SW 1271 (cell line): Measurements from ENCODE around the gene WWOX.

Source experiments
- DNase-seq, 2 experiments: peaks; one replicate each; lab custom pipeline; 2025; lab: John Stamatoyannopoulos, UW

Gene WWOX

GRCh38 chr16:78742501-78743283 lies 643.2 kb downstream of the WWOX start:
- DNase-seq, result no peak

- DNase-seq, result no peak
Measured at GRCh38 chr16:78743556-78743955, 644.1 kb downstream of the WWOX start.

- DNase-seq, result no peak
Measured at GRCh38 chr16:78744099-78744498, 644.6 kb downstream of the WWOX start.

GRCh38 chr16:78744796-78745107 lies 645.3 kb downstream of the WWOX start:
- no peak for DNase-seq

- DNase-seq, result no peak
Measured at GRCh38 chr16:78745108-78746019, 645.9 kb downstream of the WWOX start.

GRCh38 chr16:78746718-78747117 lies 647.3 kb downstream of the WWOX start:
- no peak for DNase-seq

GRCh38 chr16:78748220-78748929 lies 648.9 kb downstream of the WWOX start:
- no peak for DNase-seq

- no peak for DNase-seq
Measured at GRCh38 chr16:78749745-78750268, 650.4 kb downstream of the WWOX start.

GRCh38 chr16:78750611-78751010 lies 651.2 kb downstream of the WWOX start:
- no peak for DNase-seq

GRCh38 chr16:78751601-78752000 lies 652.1 kb downstream of the WWOX start:
- DNase-seq, result no peak

GRCh38 chr16:78754713-78755112 lies 655.3 kb downstream of the WWOX start:
- no peak for DNase-seq

GRCh38 chr16:78755751-78756661 lies 656.6 kb downstream of the WWOX start:
- DNase-seq, result no peak

- no peak for DNase-seq
Measured at GRCh38 chr16:78759596-78759995, 660.1 kb downstream of the WWOX start.

GRCh38 chr16:78760611-78761010 lies 661.2 kb downstream of the WWOX start:
- DNase-seq, result no peak

- no peak for DNase-seq
Measured at GRCh38 chr16:78761427-78761826, 662.0 kb downstream of the WWOX start.

- no peak for DNase-seq
Measured at GRCh38 chr16:78762222-78762621, 662.8 kb downstream of the WWOX start.

- DNase-seq, result no peak
Measured at GRCh38 chr16:78763821-78764440, 664.5 kb downstream of the WWOX start.

GRCh38 chr16:78764478-78764877 lies 665.0 kb downstream of the WWOX start:
- no peak for DNase-seq

- DNase-seq, result no peak
Measured at GRCh38 chr16:78768226-78768625, 668.8 kb downstream of the WWOX start.

GRCh38 chr16:78768718-78769117 lies 669.3 kb downstream of the WWOX start:
- no peak for DNase-seq
